AG10803 (cell line): ENCODE data around the gene MDK.

Source experiments
- DNase-seq: peaks from one replicate; pipeline ENCODE4 v3.0.0; 2010; ENCODE audit warnings: low read depth
- H3K4me3 ChIP-seq: 2 replicates; pipeline ENCODE4 v1.5.1; 2011; ENCODE audit warnings: mild to moderate bottlenecking, low read length, control low read depth
- CTCF ChIP-seq: conservative IDR thresholded peaks from 2 replicates; pipeline ENCODE4 v1.5.1; 2011; ENCODE audit warnings: mild to moderate bottlenecking, low read length, control low read depth, inconsistent platforms

MDK gene

GRCh38 chr11:46381048-46381818 is at the start of gene MDK:
MDK (plus strand) TSS chr11:46381669; CDS start chr11:46382058, 389 bp downstream.
- no peak for TF ChIP-seq CTCF
- no peak for DNase-seq

GRCh38 chr11:46332093-46332567 is 49.3 kb upstream of the MDK start:
- H3K4me3 ChIP-seq: no peak overlapping the region
- TF ChIP-seq CTCF: no peak
- DNase-seq: no peak

More at GRCh38 chr11:46381048-46381818, at the start of gene MDK:
- peak within 1 kb of the TSS; percentile 61 for H3K4me3 ChIP-seq

- no peak overlapping the region; the same call in 1 of the 2 replicates for H3K4me3 ChIP-seq
- no peak for DNase-seq
- TF ChIP-seq CTCF: no peak
Measured at GRCh38 chr11:46332568-46333393, 48.7 kb upstream of the MDK start.

- no peak for DNase-seq
- H3K4me3 ChIP-seq: no peak overlapping the region
- TF ChIP-seq CTCF: no peak
Measured at GRCh38 chr11:46333394-46333947, 48.0 kb upstream of the MDK start.

- TF ChIP-seq CTCF: no peak
- no peak for DNase-seq
- H3K4me3 ChIP-seq: no peak overlapping the region
Measured at GRCh38 chr11:46334211-46334610, 47.3 kb upstream of the MDK start.

GRCh38 chr11:46335271-46335670 is 46.2 kb upstream of the MDK start:
- no peak for TF ChIP-seq CTCF
- no peak overlapping the region for H3K4me3 ChIP-seq
- DNase-seq: no peak
